HG02588 (cell line): ENCODE data around the gene BORCS5.
"Not testable (repeated sequence)": the region's sequence is repeated elsewhere in the genome, so short reads cannot be mapped to it uniquely, and the experiment has no call there.

Experiments used
- ATAC-seq: cut with Tn5 transposase; IDR thresholded peaks from one replicate; pipeline ENCODE4 v1.9.1; 2021; ENCODE audit warnings: mild to moderate bottlenecking, moderate library complexity; ENCODE audit not compliant: unreplicated experiment

Gene BORCS5

GRCh38 chr12:12356896-12357718, at the start of gene BORCS5:
BORCS5 (plus strand) TSS chr12:12357078; CDS start chr12:12357452, 374 bp downstream.
- ATAC-seq = peak; percentile 85

- ATAC-seq = not testable (repeated sequence)
These were observed 46.2 kb upstream of the BORCS5 start for GRCh38 chr12:12310695-12311094.

- no peak for ATAC-seq
These were observed 41.0 kb upstream of the BORCS5 start for GRCh38 chr12:12315838-12316237.

- no peak for ATAC-seq
These were observed 37.3 kb upstream of the BORCS5 start for GRCh38 chr12:12319451-12320183.

GRCh38 chr12:12323118-12323517, 33.8 kb upstream of the BORCS5 start:
- no peak for ATAC-seq

GRCh38 chr12:12323591-12323990, 33.3 kb upstream of the BORCS5 start:
- no peak for ATAC-seq

- no peak for ATAC-seq
These were observed 30.6 kb upstream of the BORCS5 start for GRCh38 chr12:12326262-12326661.

GRCh38 chr12:12327802-12328201, 29.1 kb upstream of the BORCS5 start:
- ATAC-seq = no peak

- ATAC-seq = no peak
These were observed 25.6 kb upstream of the BORCS5 start for GRCh38 chr12:12331244-12331771.

- no peak for ATAC-seq
These were observed 25.0 kb upstream of the BORCS5 start for GRCh38 chr12:12331896-12332295.

- ATAC-seq = no peak
These were observed 23.2 kb upstream of the BORCS5 start for GRCh38 chr12:12333407-12334366.

GRCh38 chr12:12334367-12335040, 22.4 kb upstream of the BORCS5 start:
- no peak for ATAC-seq

- ATAC-seq = peak; percentile 57
These were observed 20.8 kb upstream of the BORCS5 start for GRCh38 chr12:12336049-12336411.

- no peak for ATAC-seq
These were observed 20.4 kb upstream of the BORCS5 start for GRCh38 chr12:12336511-12336910.

- ATAC-seq = no peak
These were observed 18.2 kb upstream of the BORCS5 start for GRCh38 chr12:12338527-12339168.

GRCh38 chr12:12349711-12350665, 6.9 kb upstream of the BORCS5 start, which contains the start of gene MANSC1:
MANSC1 (minus strand) TSS chr12:12350242; CDS start chr12:12343314, 6,928 bp downstream.
- no peak for ATAC-seq

- ATAC-seq = no peak
These were observed 5.9 kb upstream of the BORCS5 start for GRCh38 chr12:12350868-12351463.
